GM12878 (cell line): ENCODE results near the gene GRAMD1A. TPM values are rescaled to one million over a fixed set of nuclear protein-coding genes. Genes with fewer than 3 reads are reported as not detected.

ENCODE experiments used
- CBX3 ChIP-seq: fragments of 200-600 bp; sonication (generic); IDR thresholded peaks from 2 replicates; pipeline ENCODE4 v1.6.1; 2016; ENCODE audit warnings: low read depth, borderline replicate concordance
- CEBPB ChIP-seq, 2 experiments: fragments of 150-350 bp in 1 of 2; IDR thresholded peaks; 2 replicates each; pipeline ENCODE4 v1.6.1; 2012 to 2014; ENCODE audit warnings: low read depth in 2 of 2, low read length in 2 of 2, borderline replicate concordance in 1 of 2, inconsistent platforms in 1 of 2
- polyA plus RNA-seq, 11 experiments: library from polyadenylated mRNA; depleted of rRNA in 4 of 11; unstranded in 6 of 11; stranded (reverse) in 5 of 11; fragments of >200 nt; fragmentation: Nextera tagmentation in 4 of 11; fragmentation: Illumina TruSeq in 1 of 11; extraction: Ambion mirVana in 4 of 11; extraction: Trizol in 1 of 11; gene quantifications; 1 replicate in 1 of 11; 2 replicates in 10 of 11; pipeline versions ENCODE4 v1.2.1 to v1.2.3, GENCODE V29; 2011 to 2016; ENCODE audit warnings: inconsistent platforms in 2 of 11, missing spikeins in 2 of 11, low read depth in 1 of 11
- total RNA-seq, 4 experiments: library from RNA; depleted of rRNA in 3 of 4; stranded (reverse); fragments of >200 nt in 3 of 4; fragmentation: Illumina TruSeq in 1 of 4; extraction: Trizol in 1 of 4; gene quantifications; 2 replicates each; pipeline versions ENCODE4 v1.2.1 to v1.2.3, GENCODE V29; 2013 to 2021
- TF ChIP-seq, protein P1 (sequence below): IDR thresholded peaks from 2 replicates; pipeline ENCODE4 v1.6.1; 2012; ENCODE audit warnings: improper control_type of control experiment, low read depth, low read length; ENCODE audit not compliant: insufficient replicate concordance
- TF ChIP-seq, protein P2 (sequence below): fragments of 450-650 bp; IDR thresholded peaks from 2 replicates; pipeline ENCODE4 v1.6.1; 2017; ENCODE audit warnings: mild to moderate bottlenecking, moderate library complexity
- TF ChIP-seq, protein P3 (sequence below): fragments of 450-650 bp; conservative IDR thresholded peaks from 2 replicates; pipeline ENCODE4 v1.6.1; 2017; ENCODE audit warnings: mild to moderate bottlenecking, moderate library complexity

GRAMD1A gene
- total and polyA plus RNA-seq, 10 of the 15 experiments (the other 5 are each of a cell fraction or from before 2014, with no cell fraction given) = 0.79 to 73.6 (median 35.3) TPM

DNA sequence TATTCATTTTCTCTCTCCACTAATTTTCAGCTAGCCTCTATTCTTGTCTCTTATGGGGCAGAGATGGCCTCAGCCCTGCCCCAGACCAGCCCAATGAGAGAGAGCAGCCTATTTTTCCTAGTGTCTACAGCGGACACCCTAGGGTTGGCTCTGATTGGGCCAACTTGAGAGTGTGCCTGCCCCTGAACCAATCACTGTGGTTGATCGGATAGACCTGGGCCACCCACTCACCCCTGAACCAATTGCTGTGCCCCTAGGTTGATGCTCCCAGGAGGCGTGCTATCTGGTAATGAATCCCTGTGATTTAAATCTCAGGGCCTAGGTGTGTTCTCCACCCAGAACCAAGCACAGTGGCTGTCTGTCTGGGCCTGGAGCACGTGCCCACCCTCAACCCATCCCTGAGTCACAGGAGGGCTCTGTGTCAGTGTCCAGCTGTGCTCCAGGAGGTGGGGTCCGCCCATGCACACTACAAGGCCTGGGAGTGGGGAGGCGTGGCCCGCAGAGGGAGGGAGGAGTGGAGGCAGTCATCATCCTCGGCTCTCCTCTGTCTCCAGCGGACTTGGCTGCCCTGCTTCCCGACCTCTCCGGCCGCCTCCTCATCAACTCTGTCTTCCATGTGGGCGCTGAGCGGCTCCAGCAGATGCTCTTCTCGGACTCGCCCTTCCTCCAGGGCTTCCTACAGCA, 15.3 kb downstream of the GRAMD1A start (continued):
- TF ChIP-seq, protein P1, sequence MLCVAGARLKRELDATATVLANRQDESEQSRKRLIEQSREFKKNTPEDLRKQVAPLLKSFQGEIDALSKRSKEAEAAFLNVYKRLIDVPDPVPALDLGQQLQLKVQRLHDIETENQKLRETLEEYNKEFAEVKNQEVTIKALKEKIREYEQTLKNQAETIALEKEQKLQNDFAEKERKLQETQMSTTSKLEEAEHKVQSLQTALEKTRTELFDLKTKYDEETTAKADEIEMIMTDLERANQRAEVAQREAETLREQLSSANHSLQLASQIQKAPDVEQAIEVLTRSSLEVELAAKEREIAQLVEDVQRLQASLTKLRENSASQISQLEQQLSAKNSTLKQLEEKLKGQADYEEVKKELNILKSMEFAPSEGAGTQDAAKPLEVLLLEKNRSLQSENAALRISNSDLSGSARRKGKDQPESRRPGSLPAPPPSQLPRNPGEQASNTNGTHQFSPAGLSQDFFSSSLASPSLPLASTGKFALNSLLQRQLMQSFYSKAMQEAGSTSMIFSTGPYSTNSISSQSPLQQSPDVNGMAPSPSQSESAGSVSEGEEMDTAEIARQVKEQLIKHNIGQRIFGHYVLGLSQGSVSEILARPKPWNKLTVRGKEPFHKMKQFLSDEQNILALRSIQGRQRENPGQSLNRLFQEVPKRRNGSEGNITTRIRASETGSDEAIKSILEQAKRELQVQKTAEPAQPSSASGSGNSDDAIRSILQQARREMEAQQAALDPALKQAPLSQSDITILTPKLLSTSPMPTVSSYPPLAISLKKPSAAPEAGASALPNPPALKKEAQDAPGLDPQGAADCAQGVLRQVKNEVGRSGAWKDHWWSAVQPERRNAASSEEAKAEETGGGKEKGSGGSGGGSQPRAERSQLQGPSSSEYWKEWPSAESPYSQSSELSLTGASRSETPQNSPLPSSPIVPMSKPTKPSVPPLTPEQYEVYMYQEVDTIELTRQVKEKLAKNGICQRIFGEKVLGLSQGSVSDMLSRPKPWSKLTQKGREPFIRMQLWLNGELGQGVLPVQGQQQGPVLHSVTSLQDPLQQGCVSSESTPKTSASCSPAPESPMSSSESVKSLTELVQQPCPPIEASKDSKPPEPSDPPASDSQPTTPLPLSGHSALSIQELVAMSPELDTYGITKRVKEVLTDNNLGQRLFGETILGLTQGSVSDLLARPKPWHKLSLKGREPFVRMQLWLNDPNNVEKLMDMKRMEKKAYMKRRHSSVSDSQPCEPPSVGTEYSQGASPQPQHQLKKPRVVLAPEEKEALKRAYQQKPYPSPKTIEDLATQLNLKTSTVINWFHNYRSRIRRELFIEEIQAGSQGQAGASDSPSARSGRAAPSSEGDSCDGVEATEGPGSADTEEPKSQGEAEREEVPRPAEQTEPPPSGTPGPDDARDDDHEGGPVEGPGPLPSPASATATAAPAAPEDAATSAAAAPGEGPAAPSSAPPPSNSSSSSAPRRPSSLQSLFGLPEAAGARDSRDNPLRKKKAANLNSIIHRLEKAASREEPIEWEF = no peak
- no peak for TF ChIP-seq CEBPB (IDR thresholded peaks at IDR 0.05; ENCODE audit: borderline replicate concordance in 1 of 2, low read depth in 2 of 2, low read length in 2 of 2)
- TF ChIP-seq, protein P2, sequence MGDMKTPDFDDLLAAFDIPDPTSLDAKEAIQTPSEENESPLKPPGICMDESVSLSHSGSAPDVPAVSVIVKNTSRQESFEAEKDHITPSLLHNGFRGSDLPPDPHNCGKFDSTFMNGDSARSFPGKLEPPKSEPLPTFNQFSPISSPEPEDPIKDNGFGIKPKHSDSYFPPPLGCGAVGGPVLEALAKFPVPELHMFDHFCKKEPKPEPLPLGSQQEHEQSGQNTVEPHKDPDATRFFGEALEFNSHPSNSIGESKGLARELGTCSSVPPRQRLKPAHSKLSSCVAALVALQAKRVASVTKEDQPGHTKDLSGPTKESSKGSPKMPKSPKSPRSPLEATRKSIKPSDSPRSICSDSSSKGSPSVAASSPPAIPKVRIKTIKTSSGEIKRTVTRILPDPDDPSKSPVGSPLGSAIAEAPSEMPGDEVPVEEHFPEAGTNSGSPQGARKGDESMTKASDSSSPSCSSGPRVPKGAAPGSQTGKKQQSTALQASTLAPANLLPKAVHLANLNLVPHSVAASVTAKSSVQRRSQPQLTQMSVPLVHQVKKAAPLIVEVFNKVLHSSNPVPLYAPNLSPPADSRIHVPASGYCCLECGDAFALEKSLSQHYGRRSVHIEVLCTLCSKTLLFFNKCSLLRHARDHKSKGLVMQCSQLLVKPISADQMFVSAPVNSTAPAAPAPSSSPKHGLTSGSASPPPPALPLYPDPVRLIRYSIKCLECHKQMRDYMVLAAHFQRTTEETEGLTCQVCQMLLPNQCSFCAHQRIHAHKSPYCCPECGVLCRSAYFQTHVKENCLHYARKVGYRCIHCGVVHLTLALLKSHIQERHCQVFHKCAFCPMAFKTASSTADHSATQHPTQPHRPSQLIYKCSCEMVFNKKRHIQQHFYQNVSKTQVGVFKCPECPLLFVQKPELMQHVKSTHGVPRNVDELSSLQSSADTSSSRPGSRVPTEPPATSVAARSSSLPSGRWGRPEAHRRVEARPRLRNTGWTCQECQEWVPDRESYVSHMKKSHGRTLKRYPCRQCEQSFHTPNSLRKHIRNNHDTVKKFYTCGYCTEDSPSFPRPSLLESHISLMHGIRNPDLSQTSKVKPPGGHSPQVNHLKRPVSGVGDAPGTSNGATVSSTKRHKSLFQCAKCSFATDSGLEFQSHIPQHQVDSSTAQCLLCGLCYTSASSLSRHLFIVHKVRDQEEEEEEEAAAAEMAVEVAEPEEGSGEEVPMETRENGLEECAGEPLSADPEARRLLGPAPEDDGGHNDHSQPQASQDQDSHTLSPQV = no peak
- no peak for TF ChIP-seq CBX3
- TF ChIP-seq, protein P3, sequence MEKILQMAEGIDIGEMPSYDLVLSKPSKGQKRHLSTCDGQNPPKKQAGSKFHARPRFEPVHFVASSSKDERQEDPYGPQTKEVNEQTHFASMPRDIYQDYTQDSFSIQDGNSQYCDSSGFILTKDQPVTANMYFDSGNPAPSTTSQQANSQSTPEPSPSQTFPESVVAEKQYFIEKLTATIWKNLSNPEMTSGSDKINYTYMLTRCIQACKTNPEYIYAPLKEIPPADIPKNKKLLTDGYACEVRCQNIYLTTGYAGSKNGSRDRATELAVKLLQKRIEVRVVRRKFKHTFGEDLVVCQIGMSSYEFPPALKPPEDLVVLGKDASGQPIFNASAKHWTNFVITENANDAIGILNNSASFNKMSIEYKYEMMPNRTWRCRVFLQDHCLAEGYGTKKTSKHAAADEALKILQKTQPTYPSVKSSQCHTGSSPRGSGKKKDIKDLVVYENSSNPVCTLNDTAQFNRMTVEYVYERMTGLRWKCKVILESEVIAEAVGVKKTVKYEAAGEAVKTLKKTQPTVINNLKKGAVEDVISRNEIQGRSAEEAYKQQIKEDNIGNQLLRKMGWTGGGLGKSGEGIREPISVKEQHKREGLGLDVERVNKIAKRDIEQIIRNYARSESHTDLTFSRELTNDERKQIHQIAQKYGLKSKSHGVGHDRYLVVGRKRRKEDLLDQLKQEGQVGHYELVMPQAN = no peak
